T47D (cell line): ENCODE results near the gene AKR7A2.
"Not testable (repeated sequence)": the region's sequence is repeated elsewhere in the genome, so short reads cannot be mapped to it uniquely, and the experiment has no call there.

Experiments
- DNase-seq, 2 experiments: peaks; one replicate each; pipeline versions ENCODE4 v3.0.0 to v3.0.0-alpha.2; 2011 to 2012; ENCODE audit warnings: low read depth in 1 of 2, low spot score in 1 of 2
- JUND ChIP-seq: IDR thresholded peaks from 2 replicates; pipeline ENCODE4 v1.6.1; 2012; ENCODE audit warnings: low read depth
- in situ Hi-C: cut with HindIII; loops from 2 replicates; pipeline ENCODE4 v1.10.0; 2016; ENCODE audit warnings: low sequenced_read_pairs, low pct_unique_long_range_greater_than_20kb

The AKR7A2 gene

GRCh38 chr1:19300211-19300610 is 11.7 kb downstream of the AKR7A2 start:
- no peak for DNase-seq
- in situ Hi-C loops = no loop called here
- TF ChIP-seq JUND = no peak

DNA sequence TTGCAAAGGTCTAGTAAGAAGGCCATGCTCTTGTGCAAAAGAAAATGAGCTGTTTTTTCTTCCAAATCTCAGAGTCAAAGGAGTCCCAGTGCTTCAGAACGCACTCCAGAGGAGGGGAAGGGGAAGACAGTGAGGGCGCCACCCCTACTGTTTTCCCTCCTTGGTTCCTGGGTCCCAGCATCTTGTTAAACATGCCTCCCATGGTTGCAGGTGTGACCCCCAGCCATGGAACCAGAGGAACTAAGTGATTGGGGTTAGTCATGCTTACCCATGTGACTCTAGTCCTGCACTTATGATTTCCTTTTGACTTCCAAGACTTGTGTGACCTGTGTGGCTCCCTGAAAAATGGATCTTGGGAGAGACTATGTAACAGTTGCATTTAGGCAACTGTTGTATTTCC is 17.3 kb downstream of the AKR7A2 start:
- no peak for TF ChIP-seq JUND
- no peak for DNase-seq
- in situ Hi-C loops = no loop called here

GRCh38 chr1:19289244-19289643 is 22.7 kb downstream of the AKR7A2 start:
- no peak for DNase-seq
- in situ Hi-C loops = no loop called here
- no peak for TF ChIP-seq JUND

GRCh38 chr1:19288324-19289241 is 23.4 kb downstream of the AKR7A2 start, which contains the start of gene AKR7A3:
AKR7A3 (minus strand) TSS chr1:19288770; CDS start chr1:19288709, 61 bp downstream.
- peak; percentile 66 to 68 for DNase-seq

GRCh38 chr1:19287436-19288185 is 24.3 kb downstream of the AKR7A2 start:
- no peak for DNase-seq
- no peak for TF ChIP-seq JUND
- in situ Hi-C loops = no loop called here

More at GRCh38 chr1:19288324-19289241, 23.4 kb downstream of the AKR7A2 start, which contains the start of gene AKR7A3:
- in situ Hi-C loops = not testable (repeated sequence)

GRCh38 chr1:19285807-19286206 is 26.1 kb downstream of the AKR7A2 start:
- DNase-seq, in situ Hi-C loops: not testable (repeated sequence)

DNA sequence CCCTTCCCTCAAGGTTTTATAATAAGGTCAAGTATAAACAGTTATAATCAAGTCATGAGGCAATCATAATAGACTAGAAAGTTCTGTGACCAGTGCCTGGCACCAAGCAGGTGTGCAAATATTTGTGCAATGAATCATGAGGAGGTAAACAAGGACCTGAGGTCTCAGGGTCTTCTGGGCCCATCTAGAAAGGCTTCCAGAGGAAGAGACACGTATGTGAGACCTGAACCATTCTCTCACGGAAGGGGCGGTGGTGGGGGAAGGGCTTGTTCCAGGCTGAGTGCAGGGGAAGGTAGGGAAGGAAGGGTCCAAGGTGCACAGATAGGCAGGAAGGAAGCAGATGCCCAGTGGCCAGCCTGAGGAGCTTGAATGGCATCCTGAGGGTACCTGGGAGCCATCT is 26.6 kb downstream of the AKR7A2 start:
- in situ Hi-C loops, DNase-seq: not testable (repeated sequence)

DNA sequence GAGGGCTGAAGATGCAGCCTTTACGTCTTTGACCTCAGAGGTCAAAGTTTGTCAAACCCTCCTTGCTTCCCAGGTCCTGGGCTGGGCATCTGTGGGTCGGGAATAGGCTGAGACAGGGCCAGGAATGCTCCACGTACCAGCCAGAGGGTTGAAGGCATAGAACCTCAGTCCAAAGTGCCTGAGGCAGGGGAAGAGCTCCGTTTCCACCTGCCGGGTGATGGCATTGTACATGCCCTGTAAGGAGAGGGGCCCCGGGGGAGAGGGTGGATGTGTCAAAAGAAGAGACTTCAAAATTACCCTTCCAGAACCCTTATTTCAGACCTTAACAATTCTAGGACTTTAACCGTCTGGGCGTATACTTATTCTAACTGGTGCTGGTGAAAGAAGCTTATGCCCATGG is 27.1 kb downstream of the AKR7A2 start:
- DNase-seq = no peak
- in situ Hi-C loops = no loop called here

DNA sequence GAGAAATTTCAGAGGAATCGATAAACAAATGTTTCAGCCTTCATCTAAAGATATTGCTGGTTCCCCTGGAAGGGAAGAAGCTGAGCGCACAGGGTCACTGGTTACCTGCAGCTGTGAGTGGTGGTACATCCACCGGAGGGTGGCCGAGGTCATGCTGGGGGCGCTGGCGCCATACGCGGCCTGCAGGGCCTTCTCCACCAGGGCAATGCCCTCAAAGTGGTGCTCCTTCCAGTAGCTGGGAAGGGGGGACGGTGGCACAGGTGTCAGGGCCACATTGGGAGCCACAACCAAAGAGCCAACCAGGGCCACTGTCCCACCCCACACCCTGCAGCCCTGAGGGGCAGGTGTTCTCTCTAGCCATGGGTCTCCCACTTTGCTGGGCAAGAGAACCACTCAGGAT is 28.1 kb downstream of the AKR7A2 start:
- TF ChIP-seq JUND = no peak
- DNase-seq = no peak
- in situ Hi-C loops = no loop called here

More for the DNA sequence above, 27.1 kb downstream of the AKR7A2 start:
- no peak for TF ChIP-seq JUND

- TF ChIP-seq JUND = no peak
- in situ Hi-C loops = no loop called here
- no peak for DNase-seq
Observed at GRCh38 chr1:19274636-19275035, 37.3 kb downstream of the AKR7A2 start.

DNA sequence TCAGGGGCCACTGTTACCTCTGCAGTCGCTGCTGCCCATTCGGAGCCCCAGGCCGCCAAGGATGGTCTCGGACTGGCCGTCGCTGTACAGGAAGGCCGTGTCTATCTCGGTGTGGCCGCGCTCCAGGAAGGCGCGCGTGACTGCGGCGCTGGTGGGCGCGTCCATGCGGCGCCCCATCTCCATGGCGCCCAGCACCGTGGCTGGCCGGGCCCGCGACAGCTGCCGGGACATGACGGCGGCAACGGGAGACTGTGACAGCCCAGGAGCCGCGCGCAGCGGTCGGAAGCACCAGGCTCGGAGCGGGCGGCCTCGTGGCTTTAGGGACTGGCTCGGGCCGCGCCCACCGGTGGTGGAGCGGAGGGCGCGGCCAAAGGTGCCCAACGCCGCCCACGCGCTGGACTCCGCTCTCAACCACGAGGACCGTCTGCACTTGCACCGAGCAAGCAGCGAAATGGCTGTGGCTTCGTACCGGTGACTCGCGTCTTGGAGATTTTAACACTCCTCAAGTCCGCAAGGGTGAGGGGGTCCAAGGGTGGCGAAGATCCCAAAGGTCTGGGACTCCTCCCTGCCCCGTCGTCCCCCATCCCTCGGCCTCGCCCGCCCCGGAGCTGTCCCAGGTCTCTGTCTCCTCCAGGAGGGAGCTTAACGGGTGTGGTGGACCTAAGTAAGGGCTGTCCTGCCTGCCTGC is 38.0 kb downstream of the AKR7A2 start:
- in situ Hi-C loops, DNase-seq: not testable (repeated sequence)

DNA sequence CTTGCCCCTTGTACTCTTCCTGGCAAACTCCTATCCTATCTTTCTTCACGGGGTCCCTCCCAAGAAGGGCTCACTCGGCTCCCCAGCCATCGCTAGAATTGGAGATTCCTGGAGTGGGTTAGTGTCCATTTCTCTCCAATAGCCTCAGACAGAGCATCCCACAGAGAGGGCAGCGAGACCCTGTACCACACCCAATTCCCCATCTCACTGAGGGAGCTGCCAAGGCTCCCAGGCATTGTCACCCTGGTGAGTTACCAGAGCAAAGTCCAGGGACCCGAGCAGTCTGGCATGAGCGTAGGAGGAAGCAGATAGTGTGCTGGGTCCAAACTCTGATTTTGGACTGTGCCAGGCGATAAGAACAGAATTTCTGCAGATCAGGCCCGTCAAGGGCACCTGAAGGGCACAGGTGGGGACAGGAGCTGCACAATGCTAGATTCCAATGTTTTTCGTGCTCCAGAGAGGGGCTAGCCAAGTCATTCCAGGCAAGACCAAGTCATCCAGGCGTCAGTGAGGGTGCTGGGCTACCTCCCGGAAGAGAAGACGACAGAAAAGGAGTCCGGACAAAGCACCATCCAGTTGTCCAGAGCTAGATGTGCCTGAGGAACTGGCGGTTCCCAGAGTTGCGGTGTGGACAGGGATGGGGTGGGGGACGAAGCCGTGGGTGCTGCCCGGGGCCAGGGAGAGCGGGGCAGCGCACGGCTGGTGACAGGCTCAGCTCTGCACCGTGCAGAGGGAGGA is 38.7 kb downstream of the AKR7A2 start:
- in situ Hi-C loops = no loop called here
- DNase-seq = no peak
- TF ChIP-seq JUND = no peak
